Lower leg skin (tissue), 3 donors: ENCODE results near the gene SNX15.

ENCODE experiments used
- CTCF ChIP-seq, 3 donors: fragments of 450-650 bp; IDR thresholded peaks; one replicate each; pipeline ENCODE4 v1.5.1; 2016; ENCODE audit warnings: antibody characterized with exemption in 3 of 3, mild to moderate bottlenecking in 3 of 3, moderate library complexity in 2 of 3
- POLR2A ChIP-seq, 2 donors: fragments of 450-650 bp; IDR thresholded peaks; one replicate each; pipeline ENCODE4 v1.6.1; 2016 to 2017; ENCODE audit warnings: antibody characterized with exemption in 2 of 2, mild to moderate bottlenecking in 1 of 2, moderate library complexity in 1 of 2

DNA sequence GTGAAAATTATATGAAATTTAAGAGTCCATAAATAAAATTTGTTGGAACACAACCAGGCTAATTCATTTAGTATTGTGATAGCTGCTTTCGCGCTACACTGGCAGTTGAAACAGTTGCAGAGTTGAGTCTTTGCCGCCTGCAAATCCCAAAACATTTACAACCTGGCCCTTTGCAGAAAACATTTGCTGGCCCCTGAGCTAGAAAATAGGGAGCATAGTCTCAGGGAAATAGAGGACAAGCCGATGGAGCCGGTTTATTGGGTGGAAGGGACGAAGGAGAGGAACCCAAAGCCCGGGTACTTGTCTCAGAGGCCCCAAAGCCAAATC lies 13.2 kb downstream of the SNX15 start:
- TF ChIP-seq CTCF (IDR thresholded peaks at IDR 0.05) (no peak), POLR2A (IDR thresholded peaks at IDR 0.05) (no peak)
